Measurements from ENCODE around the gene SOX6. TPM values are rescaled to one million over a fixed set of nuclear protein-coding genes. Genes with fewer than 3 reads are reported as not detected.
"Not testable (repeated sequence)": the region's sequence is repeated elsewhere in the genome, so short reads cannot be mapped to it uniquely, and the experiment has no call there.

The SOX6 gene
- 6.4 and 16.6 TPM in 2 replicates for total RNA-seq (2014; rRNA removed; shearing (Covaris generic))

GRCh38 chr11:16356057-16356760, at the start of gene SOX6:
Gene SOX6 (minus strand): TSS chr11:16356546. CDS start chr11:16341248, 15,298 bp downstream.
- peak; percentile 57 for DNase-seq (ENCODE audit: low spot score)

GRCh38 chr11:16404781-16405285, 48.5 kb upstream of the SOX6 start:
- no peak for DNase-seq (ENCODE audit: low spot score)

GRCh38 chr11:16403851-16404250, 47.5 kb upstream of the SOX6 start:
- no peak for DNase-seq (ENCODE audit: low spot score)

GRCh38 chr11:16403448-16403803, 47.1 kb upstream of the SOX6 start:
- no peak for DNase-seq (ENCODE audit: low spot score)

GRCh38 chr11:16402654-16403447, 46.5 kb upstream of the SOX6 start:
- DNase-seq (ENCODE audit: low spot score) = no peak

- DNase-seq (ENCODE audit: low spot score) = no peak
These were observed 41.0 kb upstream of the SOX6 start for GRCh38 chr11:16397390-16397789.

- DNase-seq (ENCODE audit: low spot score) = no peak
These were observed 39.3 kb upstream of the SOX6 start for GRCh38 chr11:16395601-16396000.

- no peak for DNase-seq (ENCODE audit: low spot score)
These were observed 38.6 kb upstream of the SOX6 start for GRCh38 chr11:16394947-16395346.

- no peak for DNase-seq (ENCODE audit: low spot score)
These were observed 37.0 kb upstream of the SOX6 start for GRCh38 chr11:16393340-16393739.

GRCh38 chr11:16392616-16393015, 36.3 kb upstream of the SOX6 start:
- DNase-seq (ENCODE audit: low spot score) = no peak

- not testable (repeated sequence) for DNase-seq (ENCODE audit: low spot score)
These were observed 34.5 kb upstream of the SOX6 start for GRCh38 chr11:16390826-16391225.

- no peak for DNase-seq (ENCODE audit: low spot score)
These were observed 28.8 kb upstream of the SOX6 start for GRCh38 chr11:16385099-16385498.

GRCh38 chr11:16382638-16383380, 26.5 kb upstream of the SOX6 start:
- DNase-seq (ENCODE audit: low spot score) = no peak

- DNase-seq (ENCODE audit: low spot score) = no peak
These were observed 25.8 kb upstream of the SOX6 start for GRCh38 chr11:16382186-16382585.

- DNase-seq (ENCODE audit: low spot score) = no peak
These were observed 24.7 kb upstream of the SOX6 start for GRCh38 chr11:16380941-16381568.

- no peak for DNase-seq (ENCODE audit: low spot score)
These were observed 22.6 kb upstream of the SOX6 start for GRCh38 chr11:16378906-16379305.

- DNase-seq (ENCODE audit: low spot score) = no peak
These were observed 21.4 kb upstream of the SOX6 start for GRCh38 chr11:16377746-16378145.

- not testable (repeated sequence) for DNase-seq (ENCODE audit: low spot score)
These were observed 19.3 kb upstream of the SOX6 start for GRCh38 chr11:16375664-16376063.

GRCh38 chr11:16373768-16374167, 17.4 kb upstream of the SOX6 start:
- DNase-seq (ENCODE audit: low spot score) = no peak

- DNase-seq (ENCODE audit: low spot score) = no peak
These were observed 16.0 kb upstream of the SOX6 start for GRCh38 chr11:16372355-16372754.

- no peak for DNase-seq (ENCODE audit: low spot score)
These were observed 10.9 kb upstream of the SOX6 start for GRCh38 chr11:16367252-16367651.

Measured in H4 (cell line).